GM19397 (cell line): Measurements from ENCODE around the gene BEAN1.

Experiments used
- ATAC-seq: cut with Tn5 transposase; IDR thresholded peaks from one replicate; pipeline ENCODE4 v1.9.1; 2021; ENCODE audit warnings: mild to moderate bottlenecking, moderate library complexity; ENCODE audit not compliant: unreplicated experiment

The BEAN1 gene, protein sequence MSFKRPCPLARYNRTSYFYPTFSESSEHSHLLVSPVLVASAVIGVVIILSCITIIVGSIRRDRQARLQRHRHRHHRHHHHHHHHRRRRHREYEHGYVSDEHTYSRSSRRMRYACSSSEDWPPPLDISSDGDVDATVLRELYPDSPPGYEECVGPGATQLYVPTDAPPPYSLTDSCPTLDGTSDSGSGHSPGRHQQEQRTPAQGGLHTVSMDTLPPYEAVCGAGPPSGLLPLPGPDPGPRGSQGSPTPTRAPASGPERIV

GRCh38 chr16:66427036-66427860 is at the start of gene BEAN1:
TSS of gene BEAN1 (plus strand) at chr16:66427295. CDS start at chr16:66437677, 10,382 bp downstream.
- ATAC-seq: no peak

DNA sequence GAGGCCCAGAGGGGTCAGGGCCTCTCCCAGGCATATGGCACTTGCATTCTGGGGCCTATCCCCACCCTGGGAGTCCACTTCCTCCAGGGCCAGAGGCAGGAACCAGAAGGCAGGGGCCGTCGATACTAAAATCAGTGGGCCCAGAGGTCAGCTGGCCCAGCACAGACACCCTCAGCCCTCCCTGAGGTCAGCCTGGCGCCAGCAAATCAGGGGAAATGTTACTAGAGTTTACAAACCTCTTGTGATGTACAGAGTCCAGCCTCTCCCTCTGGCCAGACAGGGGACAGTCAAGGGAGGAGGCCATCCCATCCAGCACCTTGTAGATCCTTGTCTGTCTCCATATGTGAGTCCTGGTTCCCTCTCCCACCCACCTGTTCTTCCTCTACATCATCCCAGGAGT is 49.8 kb upstream of the BEAN1 start:
- ATAC-seq: no peak

GRCh38 chr16:66378741-66379570 is 48.1 kb upstream of the BEAN1 start:
- ATAC-seq: no peak

DNA sequence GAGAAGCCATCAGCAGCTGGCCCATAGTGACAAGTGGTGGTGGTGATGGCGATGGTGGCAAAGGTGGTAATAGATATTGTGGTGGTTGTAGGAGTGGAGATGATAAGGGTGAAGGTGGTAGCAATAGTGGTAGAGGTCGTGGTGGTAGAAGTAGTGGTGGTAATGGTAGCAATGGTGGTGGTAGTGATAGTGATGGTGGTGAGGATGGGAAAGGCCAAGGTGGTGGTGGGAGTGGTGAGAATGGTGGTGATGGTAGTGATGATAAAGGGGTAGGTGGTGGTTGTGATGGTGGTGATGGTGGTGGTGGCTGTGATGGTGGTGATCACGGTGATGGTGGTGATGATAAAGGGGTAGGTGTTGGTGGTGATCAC is 47.5 kb upstream of the BEAN1 start:
- ATAC-seq: no peak

- no peak for ATAC-seq
Observed at GRCh38 chr16:66380421-66380820, 46.7 kb upstream of the BEAN1 start.

- no peak for ATAC-seq
Observed at GRCh38 chr16:66381585-66382170, 45.4 kb upstream of the BEAN1 start.

DNA sequence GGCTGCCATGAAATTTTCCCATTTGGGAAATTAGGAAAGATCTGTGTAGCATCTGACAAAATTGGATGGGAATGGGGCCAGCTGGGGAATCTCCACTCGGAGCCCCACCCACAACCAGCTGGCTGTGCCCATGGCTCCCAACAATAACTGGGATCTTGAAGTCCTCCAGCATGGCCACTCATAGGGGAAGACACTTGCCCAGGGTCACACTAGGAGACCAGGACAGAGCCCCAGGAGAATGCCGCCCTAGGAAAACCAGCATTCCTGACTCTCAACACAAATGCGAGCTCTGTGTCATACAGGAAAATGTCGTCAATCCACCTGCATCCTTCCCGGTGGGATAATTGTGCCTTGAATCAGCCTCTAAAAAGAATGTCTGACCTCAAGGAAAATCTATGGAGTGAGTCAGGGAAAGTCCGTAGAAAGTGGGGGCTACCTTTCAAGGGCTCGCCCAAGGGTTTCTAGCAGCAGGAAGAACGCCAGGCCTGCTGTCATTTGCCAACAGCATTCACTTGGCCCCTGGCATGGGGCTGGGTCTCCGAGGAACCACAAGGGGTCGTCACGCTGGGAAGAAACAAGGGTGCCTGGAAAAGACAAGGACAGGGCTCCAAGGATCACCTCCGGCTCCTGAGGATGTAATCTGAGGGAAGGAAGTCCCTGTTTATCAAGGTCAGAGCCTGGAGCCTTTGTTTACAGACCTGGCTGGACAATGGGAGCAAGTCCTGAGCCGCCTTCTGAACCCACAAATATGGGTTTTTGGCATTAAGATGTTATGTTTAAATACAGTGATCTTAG is 44.7 kb upstream of the BEAN1 start:
- no peak for ATAC-seq

- ATAC-seq: no peak
Observed at GRCh38 chr16:66382966-66383299, 44.2 kb upstream of the BEAN1 start.

DNA sequence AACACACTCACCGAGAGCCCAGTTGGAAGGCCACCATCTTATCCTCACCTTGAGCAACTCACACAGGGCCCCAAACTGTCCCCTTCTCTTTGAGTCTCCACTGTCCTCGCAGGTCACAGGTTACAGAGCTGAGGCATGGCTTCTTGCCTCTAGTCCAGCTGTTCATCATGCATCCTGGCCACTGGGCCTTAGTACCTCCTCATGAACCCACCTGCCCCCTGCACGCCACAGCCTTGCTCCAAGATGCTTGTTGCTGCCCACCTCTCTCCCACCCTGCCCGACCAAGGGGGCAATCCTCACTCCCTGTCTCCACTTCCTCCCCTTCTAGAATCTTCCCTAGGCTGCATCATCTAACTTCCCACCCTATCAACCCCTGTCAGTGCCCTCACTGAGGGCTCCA is 43.5 kb upstream of the BEAN1 start:
- no peak for ATAC-seq

DNA sequence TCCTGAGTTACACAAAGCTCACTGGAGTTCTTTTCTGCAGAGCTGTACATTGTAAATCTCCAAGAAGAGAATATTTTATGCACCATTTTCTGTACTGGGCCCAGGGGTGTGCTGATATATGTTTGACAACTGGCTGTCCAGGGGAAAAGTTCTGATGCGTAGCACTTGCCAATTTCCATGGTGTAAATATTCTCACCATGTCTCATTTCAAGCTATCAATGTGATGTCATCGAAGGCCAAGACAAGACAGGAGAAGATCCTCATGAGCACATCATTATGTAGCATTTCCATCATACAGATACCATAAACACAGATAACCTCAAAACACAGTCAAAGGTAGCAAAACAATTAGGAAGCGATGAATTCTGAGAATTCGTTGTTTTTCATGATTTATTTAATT is 41.7 kb upstream of the BEAN1 start:
- ATAC-seq: no peak

DNA sequence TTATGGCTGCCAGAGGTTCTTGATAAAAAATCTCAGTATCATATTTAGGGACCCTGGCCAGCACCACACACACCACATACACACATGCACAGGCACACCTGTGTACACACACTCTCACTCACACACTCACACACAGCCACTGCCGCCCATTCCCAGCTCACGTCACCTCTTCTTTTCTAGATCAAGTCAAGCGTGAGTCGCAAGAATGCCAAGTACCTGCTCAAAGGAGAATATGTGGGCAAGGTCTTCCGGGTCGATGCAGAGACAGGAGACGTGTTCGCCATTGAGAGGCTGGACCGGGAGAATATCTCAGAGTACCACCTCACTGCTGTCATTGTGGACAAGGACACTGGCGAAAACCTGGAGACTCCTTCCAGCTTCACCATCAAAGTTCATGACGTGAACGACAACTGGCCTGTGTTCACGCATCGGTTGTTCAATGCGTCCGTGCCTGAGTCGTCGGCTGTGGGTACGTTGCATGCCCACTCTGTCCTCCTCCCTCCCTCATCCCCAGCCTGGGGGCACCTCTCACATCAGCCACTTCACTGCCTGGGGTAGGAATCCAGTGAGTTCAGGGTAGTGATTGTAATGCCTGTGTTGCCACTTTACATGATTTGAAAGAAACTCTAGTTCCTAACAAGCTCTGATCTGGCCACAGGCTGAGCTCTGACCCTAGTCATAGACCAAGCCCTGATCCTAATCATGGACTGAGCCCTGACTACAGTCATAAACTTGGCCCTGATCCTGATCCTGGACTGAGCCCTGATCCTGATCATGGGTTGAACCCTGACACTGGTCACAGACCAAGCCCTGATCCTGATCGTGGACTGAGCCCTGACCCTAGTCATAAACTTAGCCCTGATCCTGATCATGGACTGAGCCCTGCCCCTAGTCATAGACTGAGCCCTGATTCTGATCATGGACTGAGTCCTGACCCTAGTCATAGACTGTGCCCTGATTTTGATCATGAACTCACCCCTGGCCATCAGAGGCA is 40.2 kb upstream of the BEAN1 start:
- ATAC-seq: no peak

- ATAC-seq: no peak
Observed at GRCh38 chr16:66387817-66388332, 39.2 kb upstream of the BEAN1 start.

- no peak for ATAC-seq
Observed at GRCh38 chr16:66388350-66389139, 38.5 kb upstream of the BEAN1 start.

GRCh38 chr16:66389256-66390176 is 37.6 kb upstream of the BEAN1 start:
- no peak for ATAC-seq

GRCh38 chr16:66390346-66391108 is 36.6 kb upstream of the BEAN1 start:
- ATAC-seq: no peak
